ENCODE results near the gene QKI. TPM values are rescaled to one million over a fixed set of nuclear protein-coding genes. Genes with fewer than 3 reads are reported as not detected.
A peak's percentile ranks its signal among the peaks of the same experiment; 100 is the strongest.

Gene QKI
- total and polyA plus RNA-seq, 2 of the 8 experiments (the other 6 are each of a cell fraction or from before 2014, with no cell fraction given): 181 to 183 TPM

DNA sequence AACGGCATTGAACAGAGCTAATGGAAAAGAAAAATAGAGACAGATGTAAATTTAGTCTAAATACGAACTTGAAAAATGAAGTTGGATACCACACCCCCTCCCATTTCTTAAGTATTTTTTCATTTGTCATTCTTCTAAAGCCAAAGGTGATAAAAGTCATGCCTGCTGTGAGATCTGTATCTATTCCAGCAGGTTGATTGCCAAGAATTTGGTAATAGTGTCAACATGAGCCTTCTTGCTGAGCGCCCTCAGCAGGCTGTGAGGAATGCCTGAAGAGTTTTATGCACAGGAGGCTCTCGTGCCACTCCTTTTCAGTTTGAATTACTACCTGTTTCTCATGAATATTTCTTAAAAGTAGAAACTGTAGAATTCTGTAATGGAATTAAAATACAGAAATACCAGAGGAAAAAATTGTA is 165.4 kb downstream of the QKI start:
- POLR2A ChIA-PET (ENCODE audit: partially characterized antibody): interaction anchor here (0.6 kb wide), 1 partner anchor 9 kb away, joined by 3 read pairs; no protein-coding TSS in a partner anchor
- Histone ChIP-seq H2AFZ (ENCODE audit: low read length) (no peak overlapping the region), H4K91ac (replicated peaks; ENCODE audit: insufficient read length, low read length) (no peak overlapping the region), H2BK20ac (ENCODE audit: low read length) (no peak overlapping the region), H3K4me2 (ENCODE audit: insufficient read depth in 1 of 2, low read depth in 2 of 2, low read length in 2 of 2) (no peak overlapping the region), H2BK12ac (ENCODE audit: low read depth, low read length) (no peak overlapping the region), H3K4me1 (replicated peaks in 1 of 4; ENCODE audit: control insufficient read depth in 3 of 4, insufficient read depth in 4 of 4, low read length in 3 of 4) (peaks cover 3 to 12% (median 5%) of the 10 kb centered on the region in 4 experiments; a peak in 6 of 7 replicates), H3K23ac (ENCODE audit: insufficient read length) (no peak overlapping the region), H3K56ac (replicated peaks; ENCODE audit: insufficient read length, low read depth, low read length) (no peak overlapping the region), H2AK5ac (ENCODE audit: low read depth, low read length) (no peak overlapping the region), H3K14ac (ENCODE audit: insufficient read length) (no peak overlapping the region), H3K4me3 (ENCODE audit: extremely low read depth in 1 of 4, insufficient read depth in 2 of 4, low read depth in 3 of 4, low read length in 4 of 4) (no peak overlapping the region), H3K18ac (ENCODE audit: extremely low read depth, low read length) (no peak overlapping the region), H3K9me3 (ENCODE audit: insufficient read depth in 2 of 2, low read depth in 1 of 2, low read length in 1 of 2) (no peaks in the 10 kb centered on the region), H4K5ac (ENCODE audit: insufficient read length, low read depth, low read length) (no peak overlapping the region), H3K9ac (replicated peaks in 1 of 4; ENCODE audit: extremely low read depth in 1 of 4, low read depth in 3 of 4, low read length in 3 of 4) (no peak overlapping the region), H3K27me3 (replicated peaks in 1 of 4; ENCODE audit: control insufficient read depth in 3 of 4, extremely low read depth in 1 of 4, insufficient read depth in 3 of 4, low read length in 3 of 4) (no peaks in the 10 kb centered on the region), H2BK15ac (ENCODE audit: low read length) (no peak overlapping the region), H3K27ac (ENCODE audit: low read depth, low read length) (no peak overlapping the region), H3K79me2 (ENCODE audit: control insufficient read depth in 1 of 2, insufficient read depth in 2 of 2, low read length in 2 of 2) (no peaks in the 10 kb centered on the region), H3K36me3 (ENCODE audit: control insufficient read depth in 2 of 4, insufficient read depth in 4 of 4, low read length in 3 of 4) (no peaks in the 10 kb centered on the region; a peak in 1 of 8 replicates), H4K8ac (ENCODE audit: extremely low read depth, insufficient read depth, low read length) (no peak overlapping the region), H3K23me2 (ENCODE audit: low read depth, low read length) (no peaks in the 10 kb centered on the region), H4K20me1 (replicated peaks in 1 of 2; ENCODE audit: control insufficient read depth in 1 of 2, insufficient read depth in 2 of 2, low read length in 2 of 2) (no peaks in the 10 kb centered on the region), H3K4ac (replicated peaks; ENCODE audit: insufficient read length, low read depth, low read length) (no peak overlapping the region), H2BK120ac (replicated peaks; ENCODE audit: low read depth, low read length) (no peak overlapping the region), H2BK5ac (ENCODE audit: low read depth, low read length) (no peak overlapping the region), H3K79me1 (ENCODE audit: low read depth, low read length) (no peaks in the 10 kb centered on the region; the same call in 1 of the 2 replicates)
- FAIRE-seq: peak; percentile 32
- WGBS, 2 experiments (ENCODE audit: extremely low coverage in 1 of 2, insufficient coverage in 1 of 2, insufficient read length in 1 of 2, insufficient replicate concordance in 2 of 2, low coverage in 1 of 2, low lambda C conversion rate in 2 of 2, missing lambda C conversion rate in 1 of 2): 39% methylated on average over 4 of the region's 4 CpGs; no CpG with 5 or more reads in 1 of the 2 experiments
- no peak for DNase-seq (ENCODE audit: low read depth in 1 of 2, low spot score in 2 of 2)
- CTCF ChIA-PET (ENCODE audit: partially characterized antibody): interaction anchor here (0.9 kb wide), 1 partner anchor 8 kb away, joined by 3 read pairs; no protein-coding TSS in a partner anchor
- TF ChIP-seq EGR1 (IDR thresholded peaks at IDR 0.05; ENCODE audit: borderline replicate concordance, low read depth, low read length) (no peak), NRF1 (IDR thresholded peaks at IDR 0.05; ENCODE audit: low read depth, low read length) (no peak), NANOG (IDR thresholded peaks at IDR 0.05; ENCODE audit: insufficient read depth, low read depth, low read length, poor library complexity, severe bottlenecking) (peak; percentile 68), HDAC6 (IDR thresholded peaks at IDR 0.05; ENCODE audit: low read depth, low read length) (no peak), CHD2 (IDR thresholded peaks at IDR 0.05; ENCODE audit: low read length) (no peak), CREB1 (IDR thresholded peaks at IDR 0.05) (no peak), SRF (IDR thresholded peaks at IDR 0.05; ENCODE audit: low read depth, low read length) (no peak), RAD21 (IDR thresholded peaks at IDR 0.05 in 1 of 2, conservative IDR thresholded peaks at IDR 0.05 in 1 of 2; ENCODE audit: low read depth in 2 of 2, low read length in 2 of 2) (peak; percentile 37 to 48; a peak in 3 of 4 replicates), JUN (IDR thresholded peaks at IDR 0.05; ENCODE audit: low read depth, low read length) (no peak), BACH1 (IDR thresholded peaks at IDR 0.05; ENCODE audit: low read length) (no peak), RFX5 (IDR thresholded peaks at IDR 0.05; ENCODE audit: borderline replicate concordance, low read depth, low read length) (no peak), RNF2 (IDR thresholded peaks at IDR 0.05; ENCODE audit: borderline replicate concordance, low read depth, low read length, missing control alignments, poor library complexity, severe bottlenecking) (no peak), TCF12 (IDR thresholded peaks at IDR 0.05; ENCODE audit: low read depth, low read length) (no peak), SAP30 (IDR thresholded peaks at IDR 0.05; ENCODE audit: insufficient read depth, insufficient replicate concordance, low read length) (no peak)
